Measurements from ENCODE around the gene LMAN1L. TPM values are rescaled to one million over a fixed set of nuclear protein-coding genes. Genes with fewer than 3 reads are reported as not detected.

The LMAN1L gene
- total RNA-seq, 2 donors from 2014 or later = not detected

GRCh38 chr15:74831813-74832495 is 19.3 kb downstream of the LMAN1L start:
- intact Hi-C loops (cut with DNase I) = no loop called here
- peak overlapping the region; percentile 2 to 36 for H3K9ac ChIP-seq (ENCODE audit: low read depth in 2 of 2, low read length in 2 of 2)
- H3K27ac ChIP-seq = no peak overlapping the region
- DNase-seq = peak; percentile 83
- H3K4me1 ChIP-seq = no peaks in the 10 kb centered on the region
- no peak for TF ChIP-seq CTCF (IDR thresholded peaks at IDR 0.05)
- H3K9me3 ChIP-seq = no peaks in the 10 kb centered on the region
- peaks cover 9% of the 10 kb centered on the region for H3K27me3 ChIP-seq
- H3K36me3 ChIP-seq = no peaks in the 10 kb centered on the region
- H3K4me3 ChIP-seq = no peak overlapping the region

- intact Hi-C loops (cut with DNase I) = no loop called here
- no peak for TF ChIP-seq CTCF (IDR thresholded peaks at IDR 0.05)
- peaks cover 2% of the 10 kb centered on the region for H3K27me3 ChIP-seq
- no peak overlapping the region for H3K4me3 ChIP-seq
- H3K27ac ChIP-seq = no peak overlapping the region
- H3K36me3 ChIP-seq = no peaks in the 10 kb centered on the region
- DNase-seq = no peak
- no peaks in the 10 kb centered on the region for H3K4me1 ChIP-seq
- peak overlapping the region in 1 of 2 donors; percentile 36 for H3K9ac ChIP-seq (ENCODE audit: low read depth in 2 of 2, low read length in 2 of 2)
- no peaks in the 10 kb centered on the region for H3K9me3 ChIP-seq
Observed at GRCh38 chr15:74832826-74833225, 20.2 kb downstream of the LMAN1L start.

- Histone ChIP-seq H3K27ac (no peak overlapping the region), H3K9me3 (no peaks in the 10 kb centered on the region), H3K27me3 (no peaks in the 10 kb centered on the region), H3K4me3 (no peak overlapping the region), H3K4me1 (no peaks in the 10 kb centered on the region), H3K36me3 (no peaks in the 10 kb centered on the region), H3K9ac (ENCODE audit: low read depth in 2 of 2, low read length in 2 of 2) (no peak overlapping the region)
- TF ChIP-seq CTCF (IDR thresholded peaks at IDR 0.05) = no peak
- intact Hi-C loops (cut with DNase I) = no loop called here
- no peak for DNase-seq
Observed at GRCh38 chr15:74833376-74834107, 20.9 kb downstream of the LMAN1L start.

- peak; percentile 77 for TF ChIP-seq CTCF (IDR thresholded peaks at IDR 0.05)
- Histone ChIP-seq H3K27ac (no peak overlapping the region), H3K9ac (ENCODE audit: low read depth in 2 of 2, low read length in 2 of 2) (no peak overlapping the region), H3K36me3 (no peaks in the 10 kb centered on the region), H3K9me3 (no peaks in the 10 kb centered on the region), H3K4me1 (no peaks in the 10 kb centered on the region), H3K27me3 (no peaks in the 10 kb centered on the region), H3K4me3 (no peak overlapping the region)
- intact Hi-C loops (cut with DNase I) = loop anchor here (5.0 kb wide), 1 partner anchor 63 kb away; no protein-coding TSS in a partner anchor
- DNase-seq = peak; percentile 80
Observed at GRCh38 chr15:74835312-74835823, 22.7 kb downstream of the LMAN1L start.

GRCh38 chr15:74836846-74837245 is 24.2 kb downstream of the LMAN1L start:
- H3K27ac ChIP-seq = no peak overlapping the region
- TF ChIP-seq CTCF (IDR thresholded peaks at IDR 0.05) = no peak
- no peak overlapping the region for H3K4me3 ChIP-seq
- H3K9ac ChIP-seq (ENCODE audit: low read depth in 2 of 2, low read length in 2 of 2) = no peak overlapping the region
- intact Hi-C loops (cut with DNase I) = loop anchor here (5.0 kb wide), 1 partner anchor 65 kb away; no protein-coding TSS in a partner anchor
- no peaks in the 10 kb centered on the region for H3K9me3 ChIP-seq
- no peaks in the 10 kb centered on the region for H3K27me3 ChIP-seq
- H3K36me3 ChIP-seq = no peaks in the 10 kb centered on the region
- peaks cover 8% of the 10 kb centered on the region for H3K4me1 ChIP-seq
- no peak for DNase-seq
